Trophoblast cell (in vitro differentiated cells and primary cell): Measurements from ENCODE around the gene TMEM145.

Experiments
- DNase-seq, 2 donors: peaks; one replicate each; pipeline ENCODE4 v3.0.0-alpha.2; 2016
- H2AFZ ChIP-seq: 2 replicates; pipeline ENCODE4 v1.6.1; 2013; ENCODE audit warnings: low read length, moderate library complexity, mild to moderate bottlenecking; ENCODE audit not compliant: insufficient read depth, poor library complexity
- H2AK5ac ChIP-seq: 2 replicates; pipeline ENCODE4 v1.6.1; 2013; ENCODE audit warnings: mild to moderate bottlenecking, low read length
- H2BK120ac ChIP-seq: 2 replicates; pipeline ENCODE4 v1.6.1; 2013; ENCODE audit warnings: low read length, mild to moderate bottlenecking, moderate library complexity; ENCODE audit not compliant: insufficient read depth, poor library complexity
- H2BK12ac ChIP-seq: 2 replicates; pipeline ENCODE4 v1.6.1; 2013; ENCODE audit warnings: mild to moderate bottlenecking, low read length, moderate library complexity
- H2BK5ac ChIP-seq: 2 replicates; pipeline ENCODE4 v1.6.1; 2013; ENCODE audit warnings: low read length, low read depth, moderate library complexity, mild to moderate bottlenecking; ENCODE audit not compliant: poor library complexity
- H3K14ac ChIP-seq: 2 replicates; pipeline ENCODE4 v1.6.1; 2013; ENCODE audit warnings: mild to moderate bottlenecking, low read length
- H3K18ac ChIP-seq: 2 replicates; pipeline ENCODE4 v1.6.1; 2013; ENCODE audit warnings: mild to moderate bottlenecking, low read length
- H3K23ac ChIP-seq: 2 replicates; pipeline ENCODE4 v1.6.1; 2013; ENCODE audit warnings: low read length
- H3K27ac ChIP-seq: 2 replicates; pipeline ENCODE4 v1.5.1; 2013; ENCODE audit warnings: low read depth, mild to moderate bottlenecking, inconsistent platforms, low read length, moderate library complexity
- H3K27me3 ChIP-seq: 2 replicates; pipeline ENCODE4 v1.6.1; 2013; ENCODE audit warnings: inconsistent platforms, mild to moderate bottlenecking, low read length, moderate library complexity; ENCODE audit not compliant: insufficient read depth
- H3K36me3 ChIP-seq, 2 experiments: 1 replicate in 1 of 2; 2 replicates in 1 of 2; pipeline ENCODE4 v1.6.1; 2013; ENCODE audit warnings: low read length in 2 of 2, mild to moderate bottlenecking in 2 of 2, moderate library complexity in 1 of 2; ENCODE audit not compliant: insufficient read depth in 2 of 2, control insufficient read depth in 1 of 2
- H3K4ac ChIP-seq: 2 replicates; pipeline ENCODE4 v1.6.1; 2013; ENCODE audit warnings: low read depth, mild to moderate bottlenecking, low read length, moderate library complexity
- H3K4me1 ChIP-seq, 2 experiments: 1 replicate in 1 of 2; 2 replicates in 1 of 2; pipeline ENCODE4 v1.6.1; 2013; ENCODE audit warnings: low read length in 2 of 2, mild to moderate bottlenecking in 2 of 2, moderate library complexity in 1 of 2; ENCODE audit not compliant: insufficient read depth in 2 of 2, control insufficient read depth in 1 of 2
- H3K4me2 ChIP-seq: 2 replicates; pipeline ENCODE4 v1.6.1; 2013; ENCODE audit warnings: inconsistent platforms, mild to moderate bottlenecking, low read length, moderate library complexity
- H3K4me3 ChIP-seq: 2 replicates; pipeline ENCODE4 v1.5.1; 2013; ENCODE audit warnings: mild to moderate bottlenecking, low read depth, low read length, inconsistent platforms
- H3K79me1 ChIP-seq: one replicate; pipeline ENCODE4 v1.6.1; 2013; ENCODE audit warnings: low read length
- H3K79me2 ChIP-seq: 2 replicates; pipeline ENCODE4 v1.6.1; 2013; ENCODE audit warnings: low read length, mild to moderate bottlenecking; ENCODE audit not compliant: control insufficient read depth, insufficient read depth, poor library complexity
- H3K9ac ChIP-seq: 2 replicates; pipeline ENCODE4 v1.6.1; 2013; ENCODE audit warnings: mild to moderate bottlenecking, low read length
- H3K9me3 ChIP-seq: 2 replicates; pipeline ENCODE4 v1.6.1; 2013; ENCODE audit warnings: low read depth, mild to moderate bottlenecking, control low read depth, inconsistent platforms, low read length; ENCODE audit not compliant: insufficient read depth
- H4K12ac ChIP-seq: 2 replicates; pipeline ENCODE4 v1.6.1; 2013; ENCODE audit warnings: low read depth, mild to moderate bottlenecking, low read length, moderate library complexity
- H4K8ac ChIP-seq: 2 replicates; pipeline ENCODE4 v1.6.1; 2013; ENCODE audit warnings: low read depth, mild to moderate bottlenecking, low read length, moderate library complexity
- H4K91ac ChIP-seq: one replicate; pipeline ENCODE4 v1.6.1; 2013; ENCODE audit warnings: low read depth, mild to moderate bottlenecking, low read length, moderate library complexity
- WGBS: extraction: QIAGEN DNeasy Blood & Tissue Kit; methylation state at CpG from one replicate; pipeline ENCODE4 v1.1.7; 2013; ENCODE audit warnings: missing lambda C conversion rate; ENCODE audit not compliant: insufficient read length, insufficient coverage; ENCODE audit errors: extremely low coverage; 5-methylcytosine and 5-hydroxymethylcytosine counted together

The TMEM145 gene

GRCh38 chr19:42281146-42281826 lies 31.8 kb upstream of the TMEM145 start:
- Histone ChIP-seq H2BK5ac (peak overlapping the region; percentile 74), H3K9ac (peak overlapping the region; percentile 51), H2BK120ac (peak overlapping the region; percentile 85), H2BK12ac (peak overlapping the region; percentile 82), H3K27ac (peak overlapping the region; percentile 91), H2AK5ac (peak overlapping the region; percentile 70), H3K4me1 (peaks cover 44 to 54% of the 10 kb centered on the region in 2 experiments), H3K9me3 (peaks cover 4% of the 10 kb centered on the region), H3K18ac (peak overlapping the region; percentile 89), H2AFZ (peak overlapping the region; percentile 48), H4K12ac (peak overlapping the region; percentile 49), H3K14ac (peak overlapping the region; percentile 77), H3K36me3 (peaks cover 5 to 6% of the 10 kb centered on the region in 2 experiments), H3K79me1 (peaks cover 34% of the 10 kb centered on the region), H3K79me2 (peaks cover 13% of the 10 kb centered on the region), H4K8ac (peak overlapping the region; percentile 66), H3K4me3 (peak overlapping the region; percentile 40), H3K27me3 (no peaks in the 10 kb centered on the region), H4K91ac (peak overlapping the region; percentile 87), H3K4ac (peak overlapping the region; percentile 50), H3K4me2 (peak overlapping the region; percentile 94), H3K23ac (no peak overlapping the region)
- DNase-seq: no peak
- no CpG with 5 or more reads among the region's 25 CpGs for WGBS

- Histone ChIP-seq H3K18ac (peak overlapping the region; percentile 89), H3K4me1 (peaks cover 44 to 54% of the 10 kb centered on the region in 2 experiments), H2BK12ac (peak overlapping the region; percentile 82), H4K12ac (peak overlapping the region; percentile 49), H2BK120ac (peak overlapping the region; percentile 85), H3K79me1 (peaks cover 34% of the 10 kb centered on the region), H3K14ac (peak overlapping the region; percentile 77), H3K4me2 (peak overlapping the region; percentile 94), H4K91ac (peak overlapping the region; percentile 87), H3K79me2 (peaks cover 13% of the 10 kb centered on the region), H2AK5ac (peak overlapping the region; percentile 70), H3K27me3 (no peaks in the 10 kb centered on the region), H3K9ac (no peak overlapping the region), H3K27ac (peak overlapping the region; percentile 91), H3K23ac (no peak overlapping the region), H3K4ac (peak overlapping the region; percentile 50), H3K4me3 (no peak overlapping the region), H4K8ac (peak overlapping the region; percentile 66), H2AFZ (no peak overlapping the region), H3K9me3 (peaks cover 4% of the 10 kb centered on the region), H3K36me3 (peaks cover 8 to 10% of the 10 kb centered on the region in 2 experiments), H2BK5ac (peak overlapping the region; percentile 74)
- no peak for DNase-seq
- no CpG with 5 or more reads among the region's 7 CpGs for WGBS
Observed at GRCh38 chr19:42281827-42282762, 31.0 kb upstream of the TMEM145 start.

DNA sequence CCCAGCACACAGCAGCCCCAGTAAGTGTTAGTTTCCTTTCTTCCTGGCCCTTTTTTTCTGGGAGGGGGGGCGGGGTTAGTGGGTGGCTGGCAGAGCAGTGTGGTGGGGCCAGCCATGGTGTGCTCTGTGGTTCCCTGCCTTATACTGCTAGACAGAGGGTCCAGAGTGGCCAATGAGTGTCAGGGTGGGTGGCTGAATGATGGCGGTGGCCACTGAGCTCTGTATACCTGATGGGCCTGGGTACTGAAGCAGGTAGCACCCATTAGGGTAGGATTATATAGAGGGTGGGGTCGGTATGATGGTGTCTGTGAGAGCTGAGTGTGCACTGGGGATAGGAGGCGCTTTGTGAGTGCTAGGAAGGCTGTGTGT lies 30.3 kb upstream of the TMEM145 start:
- Histone ChIP-seq H3K79me2 (peaks cover 13% of the 10 kb centered on the region), H2AK5ac (peak overlapping the region; percentile 9), H2BK12ac (peak overlapping the region; percentile 63), H3K4ac (peak overlapping the region; percentile 41), H3K14ac (peak overlapping the region; percentile 80), H3K9ac (no peak overlapping the region), H3K23ac (no peak overlapping the region), H3K9me3 (peaks cover 4% of the 10 kb centered on the region), H2AFZ (peak overlapping the region; percentile 1), H3K4me2 (peak overlapping the region; percentile 96), H3K4me3 (no peak overlapping the region), H4K12ac (peak overlapping the region; percentile 65), H4K91ac (peak overlapping the region; percentile 78), H3K18ac (peak overlapping the region; percentile 91), H3K27me3 (no peaks in the 10 kb centered on the region), H3K79me1 (peaks cover 34% of the 10 kb centered on the region), H2BK5ac (peak overlapping the region; percentile 44), H2BK120ac (peak overlapping the region; percentile 16), H3K4me1 (peaks cover 42 to 51% of the 10 kb centered on the region in 2 experiments), H3K27ac (peak overlapping the region; percentile 91), H4K8ac (no peak overlapping the region), H3K36me3 (peaks cover 15 to 17% of the 10 kb centered on the region in 2 experiments)
- WGBS: no CpG with 5 or more reads among the region's 4 CpGs
- DNase-seq: no peak
